Measurements from ENCODE around the gene CPNE6. TPM values are rescaled to one million over a fixed set of nuclear protein-coding genes. Genes with fewer than 3 reads are reported as not detected.

CPNE6 gene
- total and polyA plus RNA-seq, 2 of the 13 experiments (the other 11 are each of a cell fraction or from before 2014, with no cell fraction given) = not detected

DNA sequence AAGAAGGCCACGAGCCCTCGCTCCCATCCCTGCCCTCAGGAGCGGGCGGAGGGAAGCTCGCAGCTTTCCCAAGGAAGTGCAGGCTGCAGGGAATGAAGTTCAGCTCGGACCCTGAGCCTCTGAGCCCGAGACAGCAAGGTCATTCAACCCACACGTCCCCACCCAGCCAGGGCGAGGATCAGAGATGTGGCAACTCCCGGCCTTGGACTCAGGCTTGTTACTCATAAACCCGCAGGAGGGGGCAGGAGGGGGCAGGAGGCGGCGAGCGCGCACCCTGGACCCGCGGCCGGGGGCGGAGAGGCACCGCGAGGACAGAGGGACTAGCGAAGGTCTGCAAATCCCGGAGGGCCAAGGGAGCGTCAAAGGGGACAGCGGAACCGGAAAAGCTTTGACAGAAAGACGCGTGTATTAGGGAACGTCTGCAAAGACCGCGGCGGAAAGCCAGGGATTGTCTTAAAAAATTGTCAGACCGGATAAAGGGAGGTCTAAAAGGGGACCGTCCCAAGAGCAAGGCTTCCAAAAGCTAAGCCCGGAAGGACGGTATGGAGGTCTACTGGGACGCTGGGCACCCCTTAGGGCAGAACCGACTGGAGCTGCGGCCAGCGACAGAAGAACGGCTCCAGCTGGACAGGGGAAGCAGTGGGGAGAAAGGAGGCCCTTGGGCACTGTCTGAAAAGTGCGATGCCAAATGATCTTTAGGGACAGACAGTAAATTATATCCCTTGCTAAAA lies 42.6 kb downstream of the CPNE6 start (continued):
- TF ChIP-seq HNRNPK (IDR thresholded peaks at IDR 0.05; ENCODE audit: low read depth, low read length, poor library complexity, severe bottlenecking) (peak; percentile 48), ZBTB33 (CRISPR knock-in tag; IDR thresholded peaks at IDR 0.05) (peak; percentile 85; the same call in 1 of the 2 replicates), ZNF326 (CRISPR knock-in tag; IDR thresholded peaks at IDR 0.05; ENCODE audit: borderline replicate concordance) (0 out of 2 replicates have a peak, but pooled peaks have one; percentile 12), FOXK2 (IDR thresholded peaks at IDR 0.05) (peak; percentile 85), AKNA (CRISPR knock-in tag; IDR thresholded peaks at IDR 0.05; ENCODE audit: borderline replicate concordance) (0 out of 2 replicates have a peak, but pooled peaks have one; percentile 40), FOSL1 (CRISPR knock-in tag; IDR thresholded peaks at IDR 0.05; ENCODE audit: borderline replicate concordance) (peak; percentile 39; the same call in 1 of the 2 replicates), SCMH1 (CRISPR knock-in tag; IDR thresholded peaks at IDR 0.05; ENCODE audit: borderline replicate concordance) (no peak), ZNF292 (CRISPR knock-in tag; IDR thresholded peaks at IDR 0.05; ENCODE audit: borderline replicate concordance, low read depth) (peak; percentile 99), TEAD3 (CRISPR knock-in tag; optimal IDR thresholded peaks at IDR 0.05; ENCODE audit: borderline replicate concordance) (peak; percentile 92), ZSCAN9 (CRISPR knock-in tag; IDR thresholded peaks at IDR 0.05; ENCODE audit: borderline replicate concordance) (peak; percentile 92), BCLAF1 (IDR thresholded peaks at IDR 0.05) (no peak), KLF13 (CRISPR knock-in tag; IDR thresholded peaks at IDR 0.05) (no peak; the same call in 1 of the 2 replicates)
- TF ChIP-seq, protein P1, sequence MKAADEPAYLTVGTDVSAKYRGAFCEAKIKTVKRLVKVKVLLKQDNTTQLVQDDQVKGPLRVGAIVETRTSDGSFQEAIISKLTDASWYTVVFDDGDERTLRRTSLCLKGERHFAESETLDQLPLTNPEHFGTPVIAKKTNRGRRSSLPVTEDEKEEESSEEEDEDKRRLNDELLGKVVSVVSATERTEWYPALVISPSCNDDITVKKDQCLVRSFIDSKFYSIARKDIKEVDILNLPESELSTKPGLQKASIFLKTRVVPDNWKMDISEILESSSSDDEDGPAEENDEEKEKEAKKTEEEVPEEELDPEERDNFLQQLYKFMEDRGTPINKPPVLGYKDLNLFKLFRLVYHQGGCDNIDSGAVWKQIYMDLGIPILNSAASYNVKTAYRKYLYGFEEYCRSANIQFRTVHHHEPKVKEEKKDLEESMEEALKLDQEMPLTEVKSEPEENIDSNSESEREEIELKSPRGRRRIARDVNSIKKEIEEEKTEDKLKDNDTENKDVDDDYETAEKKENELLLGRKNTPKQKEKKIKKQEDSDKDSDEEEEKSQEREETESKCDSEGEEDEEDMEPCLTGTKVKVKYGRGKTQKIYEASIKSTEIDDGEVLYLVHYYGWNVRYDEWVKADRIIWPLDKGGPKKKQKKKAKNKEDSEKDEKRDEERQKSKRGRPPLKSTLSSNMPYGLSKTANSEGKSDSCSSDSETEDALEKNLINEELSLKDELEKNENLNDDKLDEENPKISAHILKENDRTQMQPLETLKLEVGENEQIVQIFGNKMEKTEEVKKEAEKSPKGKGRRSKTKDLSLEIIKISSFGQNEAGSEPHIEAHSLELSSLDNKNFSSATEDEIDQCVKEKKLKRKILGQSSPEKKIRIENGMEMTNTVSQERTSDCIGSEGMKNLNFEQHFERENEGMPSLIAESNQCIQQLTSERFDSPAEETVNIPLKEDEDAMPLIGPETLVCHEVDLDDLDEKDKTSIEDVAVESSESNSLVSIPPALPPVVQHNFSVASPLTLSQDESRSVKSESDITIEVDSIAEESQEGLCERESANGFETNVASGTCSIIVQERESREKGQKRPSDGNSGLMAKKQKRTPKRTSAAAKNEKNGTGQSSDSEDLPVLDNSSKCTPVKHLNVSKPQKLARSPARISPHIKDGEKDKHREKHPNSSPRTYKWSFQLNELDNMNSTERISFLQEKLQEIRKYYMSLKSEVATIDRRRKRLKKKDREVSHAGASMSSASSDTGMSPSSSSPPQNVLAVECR (CRISPR knock-in tag; IDR thresholded peaks at IDR 0.05; ENCODE audit: borderline replicate concordance) = peak; percentile 79

All from HepG2 (cell line).